GM13976 (cell line): ENCODE measurements around the gene KMT2A.
"Not testable (repeated sequence)": the region's sequence is repeated elsewhere in the genome, so short reads cannot be mapped to it uniquely, and the experiment has no call there.

Experiments used
- DNase-seq: peaks from one replicate; pipeline ENCODE4 v3.0.0; 2012; ENCODE audit warnings: low spot score
- in situ Hi-C: fragments of 300-500 bp; cut with MboI; formaldehyde crosslinking; loops from one replicate; pipeline ENCODE4 v1.12.0; 2022; ENCODE audit warnings: low sequenced_read_pairs, mixed read lengths, inconsistent platforms; ENCODE audit not compliant: unreplicated experiment
- TF ChIP-seq, protein P1 (sequence below): IDR thresholded peaks from 2 replicates; pipeline ENCODE4 v1.5.1; 2012; ENCODE audit warnings: borderline replicate concordance, mild to moderate bottlenecking; ENCODE audit not compliant: insufficient read depth; ENCODE audit errors: extremely low read depth, missing control alignments, control extremely low read depth

The KMT2A gene

DNA sequence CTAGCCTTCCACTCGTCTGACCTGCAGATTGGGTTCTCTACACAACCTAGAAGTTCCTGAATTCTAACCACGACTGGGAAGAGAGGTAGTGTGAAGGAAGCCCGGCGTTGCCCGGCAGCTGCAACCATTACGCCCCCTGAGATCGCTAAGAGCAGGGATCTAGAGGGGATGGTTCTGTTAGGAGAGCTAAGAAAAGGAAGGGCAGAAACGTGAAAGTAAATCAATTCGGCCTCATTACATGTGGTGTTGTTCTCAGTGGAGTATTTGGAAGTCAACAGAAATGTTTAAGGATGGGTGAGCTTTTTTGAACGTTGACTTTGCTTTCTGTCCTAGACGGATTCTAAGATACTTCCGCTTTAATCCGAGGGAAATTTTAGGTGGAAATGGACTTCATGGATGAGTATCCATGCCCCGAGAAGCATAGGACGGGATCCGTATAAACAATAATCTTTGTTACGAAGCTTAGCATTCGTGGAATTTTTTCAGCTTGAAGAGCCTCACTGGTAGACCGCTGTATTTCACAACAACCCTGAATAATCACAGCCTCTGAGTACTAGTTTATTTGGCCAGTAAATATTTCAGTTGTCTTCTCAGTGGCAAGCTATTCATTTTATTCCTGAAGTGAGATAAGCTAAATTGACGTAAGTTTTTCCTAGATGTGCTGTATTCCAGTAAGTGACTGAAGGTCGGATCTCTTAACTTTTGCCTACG, 34.3 kb upstream of the KMT2A start:
- in situ Hi-C loops, result no loop called here
- TF ChIP-seq, protein P1, sequence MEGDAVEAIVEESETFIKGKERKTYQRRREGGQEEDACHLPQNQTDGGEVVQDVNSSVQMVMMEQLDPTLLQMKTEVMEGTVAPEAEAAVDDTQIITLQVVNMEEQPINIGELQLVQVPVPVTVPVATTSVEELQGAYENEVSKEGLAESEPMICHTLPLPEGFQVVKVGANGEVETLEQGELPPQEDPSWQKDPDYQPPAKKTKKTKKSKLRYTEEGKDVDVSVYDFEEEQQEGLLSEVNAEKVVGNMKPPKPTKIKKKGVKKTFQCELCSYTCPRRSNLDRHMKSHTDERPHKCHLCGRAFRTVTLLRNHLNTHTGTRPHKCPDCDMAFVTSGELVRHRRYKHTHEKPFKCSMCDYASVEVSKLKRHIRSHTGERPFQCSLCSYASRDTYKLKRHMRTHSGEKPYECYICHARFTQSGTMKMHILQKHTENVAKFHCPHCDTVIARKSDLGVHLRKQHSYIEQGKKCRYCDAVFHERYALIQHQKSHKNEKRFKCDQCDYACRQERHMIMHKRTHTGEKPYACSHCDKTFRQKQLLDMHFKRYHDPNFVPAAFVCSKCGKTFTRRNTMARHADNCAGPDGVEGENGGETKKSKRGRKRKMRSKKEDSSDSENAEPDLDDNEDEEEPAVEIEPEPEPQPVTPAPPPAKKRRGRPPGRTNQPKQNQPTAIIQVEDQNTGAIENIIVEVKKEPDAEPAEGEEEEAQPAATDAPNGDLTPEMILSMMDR, result no peak
- no peak for DNase-seq

DNA sequence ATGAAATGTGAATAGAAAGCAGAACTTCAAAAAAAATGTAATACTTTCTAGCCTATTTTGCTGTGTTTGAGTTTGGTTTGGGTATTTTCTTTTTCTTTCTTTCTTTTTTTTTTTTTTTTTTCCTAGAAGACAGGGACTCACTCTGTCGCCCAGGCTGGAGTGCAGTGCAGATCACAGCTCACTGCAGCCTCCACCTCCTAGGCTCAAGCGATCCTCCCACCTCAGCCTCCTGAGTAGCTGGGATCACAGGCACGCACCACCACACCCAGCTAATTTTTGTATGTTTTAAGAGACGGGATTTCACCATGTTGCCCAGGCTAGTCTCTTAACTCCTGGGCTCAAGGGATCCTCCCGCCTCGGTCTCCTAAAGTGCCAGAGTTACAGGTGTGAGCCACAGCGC, 33.7 kb upstream of the KMT2A start:
- DNase-seq, result not testable (repeated sequence)

DNA sequence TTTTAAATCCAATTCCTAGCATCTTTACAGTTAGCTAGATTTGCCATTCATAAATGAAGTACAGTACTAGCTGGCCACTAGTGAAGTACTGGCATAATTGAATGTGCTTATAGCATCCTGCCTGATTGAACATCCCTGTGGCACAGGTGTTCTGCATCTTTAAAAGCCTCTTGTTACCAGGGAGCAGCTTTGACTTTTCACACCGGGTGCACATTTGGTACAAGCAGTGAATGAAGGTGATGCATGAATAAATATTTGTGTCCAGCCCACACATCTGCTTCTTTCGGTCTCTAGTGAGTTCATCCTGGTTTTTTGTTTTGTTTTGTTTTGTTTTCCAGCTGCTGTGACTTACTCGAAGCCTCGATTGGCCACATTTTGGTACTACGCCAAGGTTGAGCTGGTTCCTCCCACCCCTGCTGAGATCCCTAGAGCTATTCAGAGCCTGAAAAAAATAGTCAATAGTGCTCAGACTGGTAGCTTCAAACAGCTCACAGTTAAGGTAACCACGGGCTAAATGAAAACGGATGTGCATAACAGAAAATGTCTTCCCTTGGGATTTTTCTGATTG, 29.6 kb upstream of the KMT2A start:
- DNase-seq, result no peak
- TF ChIP-seq, protein P1, result no peak
- in situ Hi-C loops, result no loop called here

More for the DNA sequence above, 33.7 kb upstream of the KMT2A start:
- in situ Hi-C loops, result not testable (repeated sequence)

DNA sequence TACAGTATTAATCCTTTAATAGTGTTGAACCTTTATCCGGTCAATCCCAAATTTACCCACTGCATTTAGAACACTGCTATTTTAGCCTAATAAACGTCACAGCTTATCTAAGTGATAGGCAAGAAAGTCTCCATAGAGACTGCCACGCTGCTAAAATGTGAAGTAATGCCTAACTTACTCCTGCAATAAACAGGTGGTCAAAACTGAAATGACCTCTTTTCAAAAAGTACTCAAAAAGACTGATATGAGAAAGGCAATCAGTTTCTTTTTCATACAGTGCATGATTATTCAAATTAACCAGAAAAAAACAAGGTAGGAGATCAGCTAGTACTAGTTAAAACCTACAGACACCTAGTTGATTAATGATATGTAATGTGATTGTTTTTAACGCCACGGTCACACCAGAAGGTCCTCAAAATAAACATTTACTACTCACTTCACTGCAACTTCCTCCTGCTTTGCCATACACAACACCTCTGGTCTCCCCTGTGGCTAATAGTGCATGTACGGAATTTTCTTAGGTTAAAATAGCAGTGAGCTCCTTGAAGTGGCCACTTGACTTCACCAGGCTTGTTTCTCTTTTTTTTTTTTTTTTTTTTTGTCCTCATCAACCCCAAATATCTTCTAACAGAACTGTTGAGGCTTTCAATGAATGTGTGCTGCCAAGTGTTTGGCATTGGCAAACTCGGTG, 26.1 kb upstream of the KMT2A start:
- in situ Hi-C loops, result no loop called here
- peak; percentile 37 for DNase-seq
- TF ChIP-seq, protein P1, result no peak

DNA sequence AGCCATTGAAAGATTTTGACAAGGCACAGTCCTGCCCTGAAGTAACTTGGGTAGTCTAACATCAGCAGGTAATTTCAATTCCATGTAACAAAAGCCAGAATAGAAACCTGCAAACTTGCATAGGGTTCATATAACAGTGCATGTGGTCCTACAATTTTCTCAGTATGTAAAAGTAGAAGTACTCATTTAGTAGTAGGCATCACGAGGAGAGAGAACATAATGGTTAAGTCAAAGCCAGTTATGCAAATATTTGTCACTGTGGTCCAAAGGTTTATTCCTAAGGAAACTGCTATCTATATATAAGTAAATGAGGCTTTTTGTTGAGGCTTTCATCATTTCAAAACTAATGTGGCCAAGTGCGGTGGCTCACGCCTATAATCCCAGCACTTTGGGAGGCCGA, 24.8 kb upstream of the KMT2A start:
- in situ Hi-C loops, result no loop called here
- no peak for DNase-seq
- TF ChIP-seq, protein P1, result no peak

DNA sequence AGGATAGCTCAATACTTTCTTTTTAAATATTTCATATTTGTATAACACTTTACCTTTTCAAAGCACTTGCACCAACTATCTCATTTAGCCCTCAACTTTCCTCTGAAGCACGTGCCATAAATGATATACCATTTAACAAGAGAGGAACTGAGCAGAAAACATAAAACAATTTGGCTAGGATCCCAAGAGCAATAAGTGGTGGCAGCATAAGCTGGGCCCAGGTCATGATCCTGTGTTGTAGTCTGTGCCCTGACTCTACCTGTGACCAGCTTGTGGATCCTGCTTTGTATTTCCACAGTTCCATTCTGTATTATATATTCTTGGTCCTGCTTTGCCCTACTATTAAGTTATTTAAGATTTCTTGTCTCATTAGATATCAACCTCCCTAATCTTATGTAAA, 23.4 kb upstream of the KMT2A start:
- no peak for DNase-seq
- in situ Hi-C loops, result no loop called here
- TF ChIP-seq, protein P1, result no peak
